Left lung (tissue), 10 donors: ENCODE data around the gene KLHDC9. TPM values are rescaled to one million over a fixed set of nuclear protein-coding genes. Genes with fewer than 3 reads are reported as not detected.
A peak's percentile ranks its signal among the peaks of the same experiment; 100 is the strongest.

Experiments
- ATAC-seq: fragments of 200-7000 bp; cut with Tn5 transposase; one replicate; pipeline ENCODE4 v1.9.1; 2020; ENCODE audit warnings: moderate library complexity
- DNase-seq, 4 donors: peaks; one replicate each; pipeline ENCODE4 v3.0.0-alpha.2; 2013 to 2020
- H3K27ac ChIP-seq, 2 donors: fragments of 200-600 bp; sonication (generic) in 1 of 2; one replicate each; pipeline versions ENCODE4 v1.5.0 to v1.8.0; 2020 to 2021
- H3K27me3 ChIP-seq, 2 donors: fragments of 200-600 bp; sonication (generic) in 1 of 2; one replicate each; pipeline versions ENCODE4 v1.5.0 to v1.8.0; 2020 to 2021
- H3K36me3 ChIP-seq, 2 donors: fragments of 200-600 bp; sonication (generic) in 1 of 2; one replicate each; pipeline versions ENCODE4 v1.5.0 to v1.8.0; 2020 to 2021
- H3K4me1 ChIP-seq, 2 donors: fragments of 200-600 bp; one replicate each; pipeline ENCODE4 v1.8.0; 2021
- H3K4me3 ChIP-seq, 2 donors: fragments of 200-600 bp; sonication (generic) in 1 of 2; one replicate each; pipeline versions ENCODE4 v1.5.0 to v1.8.0; 2020 to 2021; ENCODE audit warnings: mild to moderate bottlenecking in 1 of 2
- H3K9me3 ChIP-seq, 2 donors: fragments of 200-600 bp; sonication (generic) in 1 of 2; one replicate each; pipeline versions ENCODE4 v1.5.0 to v1.8.0; 2020 to 2021
- intact Hi-C, 2 donors: fragments of 100-400 bp; cut with DNase I; formaldehyde crosslinking; loops; one replicate each; pipeline versions ENCODE4 v1.11.2 to v1.14.2; 2022
- polyA plus RNA-seq, 6 donors: library from polyadenylated mRNA; unstranded; fragments of 120-200 nt; gene quantifications; one replicate each; pipeline ENCODE4 v1.2.1, GENCODE V29; 2013; ENCODE audit not compliant: insufficient read length in 6 of 6
- total RNA-seq, 2 donors: library from RNA; stranded (reverse); fragmentation: NEBNext Ultra II Directional; extraction: Animal tissue kit (Norgen Biotek cat#: 25700); gene quantifications; one replicate each; pipeline ENCODE4 v1.2.1, GENCODE V29; 2021
- TF ChIP-seq, protein P1 (sequence below), 2 donors: fragments of 200-600 bp; sonication (generic) in 1 of 2; IDR thresholded peaks; one replicate each; pipeline versions ENCODE4 v1.5.0 to v1.8.0; 2021; ENCODE audit warnings: antibody characterized with exemption in 2 of 2
- donor health status: DM: no; HTN: yes; CAD: no.
- donor health status: DM: no; HTN: no; CAD: no.

KLHDC9 gene
- total and polyA plus RNA-seq, 8 donors: 4.3 to 10.3 (median 5.1) TPM

DNA sequence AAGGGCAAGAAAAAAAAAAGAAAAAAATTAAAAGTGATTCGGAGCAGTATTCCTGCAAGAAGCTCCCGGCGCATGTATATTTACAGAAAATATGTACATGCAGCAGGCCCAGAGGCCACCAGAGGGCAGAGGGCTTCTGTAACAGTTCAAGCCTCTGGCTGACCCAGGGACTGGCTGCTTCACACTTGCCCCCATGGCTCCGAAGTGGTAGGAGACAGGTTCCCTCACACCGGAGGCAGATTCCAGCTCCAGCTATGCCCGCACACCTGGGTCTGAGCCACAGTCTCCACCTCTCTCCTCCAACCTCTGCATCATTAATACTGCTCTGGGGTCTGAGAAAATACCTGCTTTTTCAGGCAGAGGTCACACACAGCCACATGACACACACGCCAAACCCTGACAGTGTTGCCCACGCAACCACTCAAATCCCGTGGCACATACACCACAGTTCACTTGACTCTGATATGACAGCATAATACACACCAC, 26.2 kb upstream of the KLHDC9 start:
- no peak overlapping the region for H3K27ac ChIP-seq
- H3K4me3 ChIP-seq: no peak overlapping the region
- no peaks in the 10 kb centered on the region for H3K36me3 ChIP-seq
- H3K9me3 ChIP-seq: no peaks in the 10 kb centered on the region
- peak in 2 of 4 donors; percentile 64 to 86 for DNase-seq
- peak; percentile 52 for ATAC-seq
- TF ChIP-seq, protein P1, sequence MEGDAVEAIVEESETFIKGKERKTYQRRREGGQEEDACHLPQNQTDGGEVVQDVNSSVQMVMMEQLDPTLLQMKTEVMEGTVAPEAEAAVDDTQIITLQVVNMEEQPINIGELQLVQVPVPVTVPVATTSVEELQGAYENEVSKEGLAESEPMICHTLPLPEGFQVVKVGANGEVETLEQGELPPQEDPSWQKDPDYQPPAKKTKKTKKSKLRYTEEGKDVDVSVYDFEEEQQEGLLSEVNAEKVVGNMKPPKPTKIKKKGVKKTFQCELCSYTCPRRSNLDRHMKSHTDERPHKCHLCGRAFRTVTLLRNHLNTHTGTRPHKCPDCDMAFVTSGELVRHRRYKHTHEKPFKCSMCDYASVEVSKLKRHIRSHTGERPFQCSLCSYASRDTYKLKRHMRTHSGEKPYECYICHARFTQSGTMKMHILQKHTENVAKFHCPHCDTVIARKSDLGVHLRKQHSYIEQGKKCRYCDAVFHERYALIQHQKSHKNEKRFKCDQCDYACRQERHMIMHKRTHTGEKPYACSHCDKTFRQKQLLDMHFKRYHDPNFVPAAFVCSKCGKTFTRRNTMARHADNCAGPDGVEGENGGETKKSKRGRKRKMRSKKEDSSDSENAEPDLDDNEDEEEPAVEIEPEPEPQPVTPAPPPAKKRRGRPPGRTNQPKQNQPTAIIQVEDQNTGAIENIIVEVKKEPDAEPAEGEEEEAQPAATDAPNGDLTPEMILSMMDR (IDR thresholded peaks at IDR 0.05): peak; percentile 45 to 59
- intact Hi-C loops: no loop called here
- H3K4me1 ChIP-seq: peaks cover 0 to 34% of the 10 kb centered on the region in 2 donors
- H3K27me3 ChIP-seq: no peaks in the 10 kb centered on the region

DNA sequence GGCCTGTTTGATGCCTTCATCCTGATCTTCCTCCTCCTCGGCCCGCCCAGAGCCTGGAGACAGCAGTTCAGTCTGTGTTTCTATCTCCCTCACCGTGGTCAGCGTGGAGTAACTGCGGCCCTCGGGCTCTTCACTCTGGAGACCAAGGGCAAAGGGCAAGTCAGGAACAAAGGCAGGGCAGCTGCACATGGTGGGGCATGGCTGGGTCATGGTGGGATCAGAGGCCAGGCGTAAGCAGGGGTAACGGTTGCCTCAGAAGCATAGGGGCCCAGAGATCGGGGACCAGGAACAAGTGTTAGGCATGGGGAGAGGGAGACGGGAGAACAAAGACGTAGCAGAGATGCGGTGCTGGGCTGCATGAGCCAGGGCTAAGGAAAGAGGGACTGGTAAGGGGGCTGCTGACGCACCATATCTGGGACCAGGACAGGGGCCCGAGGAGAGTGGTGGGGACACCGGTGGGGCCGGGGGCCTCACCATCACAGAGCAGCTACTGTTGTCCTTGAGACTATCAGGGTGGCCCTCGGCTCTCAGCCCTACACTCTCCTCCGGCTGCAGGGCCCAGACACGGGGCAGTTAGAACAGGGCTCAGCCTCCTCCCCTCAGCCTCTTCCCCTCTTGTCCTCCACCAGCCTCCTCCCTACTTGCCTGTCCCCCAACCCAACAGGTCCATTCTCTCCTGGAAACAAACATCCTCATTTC, 25.3 kb upstream of the KLHDC9 start:
- TF ChIP-seq, protein P1 (IDR thresholded peaks at IDR 0.05): no peak
- ATAC-seq (no peak), DNase-seq (no peak)
- intact Hi-C loops: no loop called here
- H3K27me3 ChIP-seq: no peaks in the 10 kb centered on the region
- no peaks in the 10 kb centered on the region for H3K9me3 ChIP-seq
- H3K4me1 ChIP-seq: peaks cover 0 to 24% of the 10 kb centered on the region in 2 donors
- no peak overlapping the region for H3K4me3 ChIP-seq
- no peaks in the 10 kb centered on the region for H3K36me3 ChIP-seq
- no peak overlapping the region for H3K27ac ChIP-seq

DNA sequence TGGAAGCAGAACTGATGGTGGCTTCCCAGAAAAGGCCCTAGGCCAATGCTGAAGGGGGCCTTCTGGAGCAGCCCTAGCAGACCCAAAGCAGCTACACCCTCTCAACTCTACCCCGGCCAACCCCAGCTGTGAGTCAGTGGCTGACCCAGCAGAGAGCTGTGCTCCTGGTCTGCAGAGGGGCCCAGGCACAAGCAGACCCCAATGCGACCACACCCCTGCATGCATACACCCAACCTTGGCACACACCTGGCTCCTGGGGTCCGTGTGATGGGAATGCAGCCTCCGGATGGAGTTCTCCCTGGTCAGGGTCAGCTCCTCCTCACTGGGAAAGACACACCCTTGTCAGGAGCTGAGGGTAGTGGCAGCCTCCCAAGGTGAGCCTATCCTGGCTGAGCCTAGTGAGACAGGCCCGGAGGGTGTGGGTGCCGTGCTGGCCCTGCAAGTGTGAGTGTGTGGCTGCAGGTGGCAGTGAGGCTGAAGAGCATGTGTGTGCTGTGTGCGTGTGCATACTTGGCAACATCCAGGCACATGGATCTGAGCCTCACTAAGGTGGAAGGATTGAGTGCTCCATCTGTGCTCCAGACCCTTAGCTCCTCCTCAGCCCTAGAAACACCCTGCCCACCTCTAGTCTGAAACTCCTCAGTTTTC, 24.6 kb upstream of the KLHDC9 start:
- H3K4me3 ChIP-seq: no peak overlapping the region
- H3K9me3 ChIP-seq: no peaks in the 10 kb centered on the region
- H3K27ac ChIP-seq: no peak overlapping the region
- intact Hi-C loops: no loop called here
- H3K27me3 ChIP-seq: no peaks in the 10 kb centered on the region
- peaks cover 0 to 21% of the 10 kb centered on the region in 2 donors for H3K4me1 ChIP-seq
- no peaks in the 10 kb centered on the region for H3K36me3 ChIP-seq
- ATAC-seq (no peak), DNase-seq (no peak)
- TF ChIP-seq, protein P1 (IDR thresholded peaks at IDR 0.05): no peak

DNA sequence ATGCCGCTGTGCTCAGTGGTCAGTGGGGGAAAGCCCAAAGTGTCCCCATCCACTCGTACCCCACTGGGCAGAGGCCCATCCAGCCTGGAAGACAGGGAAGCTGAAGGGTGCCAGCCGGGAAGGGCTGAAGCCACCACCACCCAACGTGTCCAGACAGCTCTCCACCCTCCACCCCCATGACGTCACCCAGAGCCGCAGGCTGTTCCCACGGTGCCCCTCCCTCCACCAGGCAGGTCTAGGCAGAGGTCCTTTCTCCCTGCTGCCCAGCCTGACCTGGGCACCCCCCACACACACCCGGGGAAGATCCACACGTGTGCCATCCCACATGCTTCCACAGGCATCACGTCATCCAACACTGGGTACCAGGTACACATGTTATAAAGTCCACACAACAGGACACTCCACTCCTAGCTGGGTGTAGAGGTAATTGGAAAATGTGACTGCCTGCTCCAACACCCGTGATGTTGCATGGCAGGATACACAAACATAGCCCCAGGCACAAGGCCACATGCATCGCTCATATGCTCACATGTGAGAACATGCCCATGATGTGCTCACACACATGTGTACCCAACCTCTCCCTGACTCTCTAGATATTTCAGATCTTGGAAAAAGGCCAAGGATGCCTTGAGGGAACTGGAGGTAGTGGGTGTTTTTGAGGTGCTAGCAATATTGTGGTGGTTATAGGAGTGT, 23.3 kb upstream of the KLHDC9 start:
- H3K27ac ChIP-seq: no peak overlapping the region
- TF ChIP-seq, protein P1 (IDR thresholded peaks at IDR 0.05): no peak
- DNase-seq: no peak
- peaks cover 0 to 19% of the 10 kb centered on the region in 2 donors for H3K4me1 ChIP-seq
- no peak for ATAC-seq
- no peaks in the 10 kb centered on the region for H3K36me3 ChIP-seq
- H3K9me3 ChIP-seq: no peaks in the 10 kb centered on the region
- intact Hi-C loops: no loop called here
- no peak overlapping the region for H3K4me3 ChIP-seq
- peaks cover 0 to 5% of the 10 kb centered on the region in 2 donors for H3K27me3 ChIP-seq

DNA sequence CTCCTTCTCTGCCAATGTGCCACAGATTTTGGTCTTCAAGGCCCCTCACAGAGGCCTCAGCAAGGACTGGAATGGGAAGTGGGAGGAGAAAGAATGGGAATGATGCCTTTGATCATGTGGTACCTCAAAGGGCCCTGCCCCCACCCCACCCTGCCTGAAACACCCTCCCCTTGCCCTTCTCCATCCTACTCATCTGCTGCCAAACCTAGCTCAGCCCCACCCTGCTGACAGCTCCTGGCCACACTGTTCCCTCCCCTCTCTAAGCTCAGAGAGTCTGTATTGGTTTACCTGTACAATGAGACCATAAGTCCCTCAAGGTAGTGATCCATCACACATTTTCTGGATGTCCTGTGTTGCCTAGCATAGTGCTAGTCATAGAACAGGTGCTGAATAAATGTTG, 21.8 kb upstream of the KLHDC9 start:
- H3K36me3 ChIP-seq: no peaks in the 10 kb centered on the region
- intact Hi-C loops: no loop called here
- no peak for ATAC-seq

More for the DNA sequence above, 21.8 kb upstream of the KLHDC9 start:
- peaks cover 0 to 8% of the 10 kb centered on the region in 2 donors for H3K27me3 ChIP-seq
- peaks cover 0 to 16% of the 10 kb centered on the region in 2 donors for H3K4me1 ChIP-seq
- TF ChIP-seq, protein P1 (IDR thresholded peaks at IDR 0.05): no peak
- no peak for DNase-seq
- no peak overlapping the region for H3K4me3 ChIP-seq
- no peaks in the 10 kb centered on the region for H3K9me3 ChIP-seq
- no peak overlapping the region for H3K27ac ChIP-seq
